Breast epithelium (tissue), 3 donors: ENCODE results near the gene ZNF74.

ENCODE experiments used
- POLR2A ChIP-seq: fragments of 450-650 bp; IDR thresholded peaks from one replicate; pipeline ENCODE4 v1.6.1; 2016; ENCODE audit warnings: antibody characterized with exemption, mild to moderate bottlenecking, moderate library complexity
- POLR2AphosphoS5 ChIP-seq, 3 donors: sonication (generic); formaldehyde crosslinking; IDR thresholded peaks; one replicate each; pipeline ENCODE4 v1.6.1; 2017; ENCODE audit warnings: antibody characterized with exemption in 3 of 3

DNA sequence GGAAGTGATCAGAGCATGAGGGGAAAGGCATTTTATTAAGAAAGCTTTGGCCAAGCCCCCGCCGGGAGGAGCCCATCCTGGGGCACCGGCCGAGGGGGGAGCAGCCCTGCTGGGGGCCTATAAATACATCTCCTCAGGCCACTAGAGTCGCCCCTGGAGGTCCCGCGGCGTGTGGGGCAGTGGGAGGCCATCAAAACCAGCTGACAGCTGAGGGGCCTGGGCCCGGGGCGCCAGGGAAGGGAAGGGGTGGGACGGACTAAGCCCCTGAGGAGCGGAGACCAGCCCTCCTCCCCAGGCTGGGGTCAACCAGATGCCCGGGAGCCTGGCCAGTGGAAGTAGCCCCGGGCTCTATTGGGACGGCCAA lies 30.6 kb downstream of the ZNF74 start:
- no peak for TF ChIP-seq POLR2AphosphoS5 (IDR thresholded peaks at IDR 0.05)
- no peak for TF ChIP-seq POLR2A
